ENCODE data around the gene STAG3. TPM values are rescaled to one million over a fixed set of nuclear protein-coding genes. Genes with fewer than 3 reads are reported as not detected.
"Not testable (repeated sequence)": the region's sequence is repeated elsewhere in the genome, so short reads cannot be mapped to it uniquely, and the experiment has no call there.

STAG3 gene
- total RNA-seq, 1 experiment from 2014 or later, result 22.1 TPM

DNA sequence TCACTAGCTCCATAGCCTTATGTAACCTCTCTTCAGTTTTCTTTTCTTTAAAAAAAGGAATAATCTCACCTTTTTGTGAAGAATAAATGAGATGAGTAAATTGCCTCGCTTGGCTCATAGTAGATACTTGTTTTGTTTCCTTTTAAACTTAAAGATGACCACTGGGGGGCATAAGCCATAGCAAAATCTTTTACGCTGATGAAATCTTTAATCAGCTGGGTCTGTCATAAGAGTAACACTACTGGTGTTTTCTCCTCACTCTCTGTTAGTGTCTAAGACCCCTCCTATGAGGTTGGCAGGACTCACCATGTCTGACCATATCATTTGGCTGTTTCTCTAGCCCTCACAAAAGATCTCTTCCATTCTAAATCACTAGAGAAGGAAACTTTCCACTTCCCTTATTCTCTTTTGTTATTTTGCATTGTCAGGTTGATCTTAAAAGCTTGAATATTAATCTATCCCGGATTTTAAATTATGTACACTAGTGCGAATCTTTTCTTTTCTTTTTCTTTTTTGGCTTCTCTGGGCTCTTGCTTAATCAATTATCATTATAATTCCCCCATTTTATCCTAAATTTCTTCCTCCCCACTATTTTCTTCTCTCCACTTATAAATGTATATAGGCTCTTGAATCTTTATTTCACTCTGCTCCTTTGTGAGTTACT, 12.5 kb downstream of the STAG3 start:
- no peaks in the 10 kb centered on the region for H3K79me2 ChIP-seq (ENCODE audit: low read length)
- H3K9me2 ChIP-seq (replicated peaks; ENCODE audit: insufficient read depth, low read length), result no peaks in the 10 kb centered on the region
- no peak overlapping the region for H3K9ac ChIP-seq (ENCODE audit: low read length)
- H2AFZ ChIP-seq (ENCODE audit: low read length), result peak overlapping the region; percentile 7; the same call in 1 of the 2 replicates
- no peaks in the 10 kb centered on the region for H3K36me3 ChIP-seq (ENCODE audit: insufficient read depth, low read length)
- H3K4me3 ChIP-seq (ENCODE audit: low read length), result no peak overlapping the region
- H3K4me2 ChIP-seq (ENCODE audit: low read depth, low read length, poor library complexity, severe bottlenecking), result peak overlapping the region; percentile 10
- no peaks in the 10 kb centered on the region for H3K27me3 ChIP-seq (ENCODE audit: low read length)
- H3K4me1 ChIP-seq (ENCODE audit: low read length), result peaks cover 20% of the 10 kb centered on the region
- no peak overlapping the region for H3K27ac ChIP-seq (ENCODE audit: low read length)
- peak; percentile 76 for DNase-seq
- no peaks in the 10 kb centered on the region for H3K9me3 ChIP-seq (ENCODE audit: low read length)
- H4K20me1 ChIP-seq (ENCODE audit: insufficient read depth, low read depth, low read length), result no peaks in the 10 kb centered on the region

GRCh38 chr7:100191775-100192174, 14.1 kb downstream of the STAG3 start:
- H4K20me1 ChIP-seq (ENCODE audit: insufficient read depth, low read depth, low read length), result no peaks in the 10 kb centered on the region
- H3K9me3 ChIP-seq (ENCODE audit: low read length), result no peaks in the 10 kb centered on the region
- H3K9ac ChIP-seq (ENCODE audit: low read length), result no peak overlapping the region
- H2AFZ ChIP-seq (ENCODE audit: low read length), result 0 out of 2 replicates have a peak overlapping the region, but pooled peaks have one; percentile 28
- H3K9me2 ChIP-seq (replicated peaks; ENCODE audit: insufficient read depth, low read length), result no peaks in the 10 kb centered on the region
- peaks cover 20% of the 10 kb centered on the region for H3K4me1 ChIP-seq (ENCODE audit: low read length)
- no peak overlapping the region for H3K27ac ChIP-seq (ENCODE audit: low read length)
- H3K27me3 ChIP-seq (ENCODE audit: low read length), result no peaks in the 10 kb centered on the region
- no peaks in the 10 kb centered on the region for H3K36me3 ChIP-seq (ENCODE audit: insufficient read depth, low read length)
- no peak overlapping the region for H3K4me3 ChIP-seq (ENCODE audit: low read length)
- no peaks in the 10 kb centered on the region for H3K79me2 ChIP-seq (ENCODE audit: low read length)
- H3K4me2 ChIP-seq (ENCODE audit: low read depth, low read length, poor library complexity, severe bottlenecking), result no peak overlapping the region
- DNase-seq, result no peak

DNA sequence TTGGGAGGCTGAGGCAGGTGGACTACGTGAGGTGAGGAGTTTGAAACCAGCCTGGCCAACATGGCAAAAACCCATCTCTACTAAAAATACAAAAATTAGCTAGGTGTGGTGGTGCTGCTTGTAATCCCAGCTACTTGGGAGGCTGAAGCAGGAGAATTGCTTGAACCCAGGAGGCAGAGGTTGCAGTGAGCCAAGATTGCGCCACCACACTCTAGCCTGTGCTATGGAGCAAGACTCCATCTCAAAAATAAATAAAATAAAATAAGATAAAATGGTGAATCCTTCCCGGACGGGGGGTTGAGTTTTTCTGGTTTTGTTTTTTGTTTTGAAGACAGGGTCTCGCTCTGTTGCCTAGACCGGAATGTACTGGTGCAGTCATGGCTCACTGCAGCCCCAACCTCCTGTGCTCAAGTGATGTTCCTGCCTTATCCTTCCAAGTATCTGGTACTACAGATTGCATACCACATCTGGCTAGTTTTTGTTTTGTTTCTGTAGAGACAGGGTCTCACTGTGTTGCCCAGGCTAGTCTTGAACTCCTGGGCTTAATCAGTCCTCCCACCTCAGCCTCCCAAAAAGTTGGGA, 14.7 kb downstream of the STAG3 start:
- not testable (repeated sequence) for DNase-seq; H4K20me1 ChIP-seq (ENCODE audit: insufficient read depth, low read depth, low read length); H3K36me3 ChIP-seq (ENCODE audit: insufficient read depth, low read length); H3K9me2 ChIP-seq (replicated peaks; ENCODE audit: insufficient read depth, low read length); H3K79me2 ChIP-seq (ENCODE audit: low read length); H3K9me3 ChIP-seq (ENCODE audit: low read length); H3K4me2 ChIP-seq (ENCODE audit: low read depth, low read length, poor library complexity, severe bottlenecking); H3K27ac ChIP-seq (ENCODE audit: low read length); H2AFZ ChIP-seq (ENCODE audit: low read length); H3K4me3 ChIP-seq (ENCODE audit: low read length); H3K27me3 ChIP-seq (ENCODE audit: low read length); H3K9ac ChIP-seq (ENCODE audit: low read length)
- H3K4me1 ChIP-seq (ENCODE audit: low read length), result peaks cover 20% of the 10 kb centered on the region

DNA sequence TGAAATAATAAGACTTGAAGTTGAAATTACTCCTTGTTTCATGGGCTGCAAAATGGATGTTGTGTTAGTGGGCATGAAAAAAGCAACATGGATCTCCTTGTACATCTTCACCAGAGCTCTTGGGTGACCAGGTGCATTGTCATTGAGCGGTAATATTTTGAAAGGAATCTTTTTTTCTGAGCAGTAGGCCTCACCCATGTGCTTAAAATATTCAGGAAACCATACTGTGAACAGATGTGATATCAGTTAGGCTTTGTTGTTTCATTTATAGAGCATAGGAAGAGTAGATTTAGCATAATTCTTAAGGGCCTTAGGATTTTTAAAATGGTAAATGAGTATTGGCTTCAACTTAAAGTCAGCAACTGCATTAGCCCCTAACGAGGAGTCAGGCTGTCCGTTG, 15.3 kb downstream of the STAG3 start:
- H3K27ac ChIP-seq (ENCODE audit: low read length), result no peak overlapping the region
- no peaks in the 10 kb centered on the region for H4K20me1 ChIP-seq (ENCODE audit: insufficient read depth, low read depth, low read length)
- peaks cover 20% of the 10 kb centered on the region for H3K4me1 ChIP-seq (ENCODE audit: low read length)
- no peaks in the 10 kb centered on the region for H3K9me2 ChIP-seq (replicated peaks; ENCODE audit: insufficient read depth, low read length)
- H3K9me3 ChIP-seq (ENCODE audit: low read length), result no peaks in the 10 kb centered on the region
- H3K79me2 ChIP-seq (ENCODE audit: low read length), result no peaks in the 10 kb centered on the region
- H3K4me3 ChIP-seq (ENCODE audit: low read length), result no peak overlapping the region
- no peaks in the 10 kb centered on the region for H3K36me3 ChIP-seq (ENCODE audit: insufficient read depth, low read length)
- no peak overlapping the region for H3K4me2 ChIP-seq (ENCODE audit: low read depth, low read length, poor library complexity, severe bottlenecking)
- no peak for DNase-seq
- no peaks in the 10 kb centered on the region for H3K27me3 ChIP-seq (ENCODE audit: low read length)
- no peak overlapping the region for H2AFZ ChIP-seq (ENCODE audit: low read length)
- no peak overlapping the region for H3K9ac ChIP-seq (ENCODE audit: low read length)

DNA sequence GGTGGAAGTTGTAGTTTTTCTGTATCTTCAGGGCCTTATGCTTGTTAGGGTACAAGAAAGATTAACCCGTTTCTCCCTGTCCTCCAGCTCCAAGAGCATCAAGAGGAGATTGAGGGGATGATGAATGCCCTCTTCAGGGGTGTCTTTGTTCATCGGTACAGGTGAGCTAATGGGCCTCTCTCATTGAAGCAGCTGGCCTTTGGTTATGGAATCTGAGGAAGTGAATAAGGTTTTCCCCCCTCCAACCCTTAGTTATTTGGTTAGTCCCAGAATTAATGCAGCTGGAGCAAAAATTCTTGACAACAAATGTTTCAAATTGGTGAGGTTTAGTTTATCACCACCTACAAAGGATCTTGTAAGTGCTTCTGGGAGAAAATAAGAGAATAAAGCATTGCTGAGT, 17.5 kb downstream of the STAG3 start:
- Histone ChIP-seq H3K9me2 (replicated peaks; ENCODE audit: insufficient read depth, low read length) (no peaks in the 10 kb centered on the region), H3K9me3 (ENCODE audit: low read length) (no peaks in the 10 kb centered on the region), H3K9ac (ENCODE audit: low read length) (no peak overlapping the region), H3K4me2 (ENCODE audit: low read depth, low read length, poor library complexity, severe bottlenecking) (no peak overlapping the region), H3K79me2 (ENCODE audit: low read length) (no peaks in the 10 kb centered on the region), H3K4me3 (ENCODE audit: low read length) (no peak overlapping the region), H3K4me1 (ENCODE audit: low read length) (peaks cover 21% of the 10 kb centered on the region), H3K27me3 (ENCODE audit: low read length) (no peaks in the 10 kb centered on the region), H3K27ac (ENCODE audit: low read length) (no peak overlapping the region), H2AFZ (ENCODE audit: low read length) (no peak overlapping the region), H4K20me1 (ENCODE audit: insufficient read depth, low read depth, low read length) (no peaks in the 10 kb centered on the region), H3K36me3 (ENCODE audit: insufficient read depth, low read length) (no peaks in the 10 kb centered on the region)
- no peak for DNase-seq

GRCh38 chr7:100195901-100196322, 18.2 kb downstream of the STAG3 start:
- not testable (repeated sequence) for H4K20me1 ChIP-seq (ENCODE audit: insufficient read depth, low read depth, low read length); DNase-seq; H3K9me3 ChIP-seq (ENCODE audit: low read length); H3K27me3 ChIP-seq (ENCODE audit: low read length); H3K9ac ChIP-seq (ENCODE audit: low read length); H3K4me2 ChIP-seq (ENCODE audit: low read depth, low read length, poor library complexity, severe bottlenecking); H3K79me2 ChIP-seq (ENCODE audit: low read length); H3K36me3 ChIP-seq (ENCODE audit: insufficient read depth, low read length); H3K27ac ChIP-seq (ENCODE audit: low read length); H2AFZ ChIP-seq (ENCODE audit: low read length); H3K4me3 ChIP-seq (ENCODE audit: low read length); H3K9me2 ChIP-seq (replicated peaks; ENCODE audit: insufficient read depth, low read length)
- peaks cover 17% of the 10 kb centered on the region for H3K4me1 ChIP-seq (ENCODE audit: low read length)

GRCh38 chr7:100198266-100198665, 20.5 kb downstream of the STAG3 start:
- Histone ChIP-seq H3K9ac (ENCODE audit: low read length) (no peak overlapping the region), H2AFZ (ENCODE audit: low read length) (no peak overlapping the region), H3K27me3 (ENCODE audit: low read length) (no peaks in the 10 kb centered on the region), H3K4me1 (ENCODE audit: low read length) (peaks cover 6% of the 10 kb centered on the region), H3K36me3 (ENCODE audit: insufficient read depth, low read length) (no peaks in the 10 kb centered on the region), H3K4me2 (ENCODE audit: low read depth, low read length, poor library complexity, severe bottlenecking) (no peak overlapping the region), H3K9me2 (replicated peaks; ENCODE audit: insufficient read depth, low read length) (no peaks in the 10 kb centered on the region), H4K20me1 (ENCODE audit: insufficient read depth, low read depth, low read length) (no peaks in the 10 kb centered on the region), H3K27ac (ENCODE audit: low read length) (no peak overlapping the region), H3K4me3 (ENCODE audit: low read length) (no peak overlapping the region), H3K9me3 (ENCODE audit: low read length) (no peaks in the 10 kb centered on the region), H3K79me2 (ENCODE audit: low read length) (no peaks in the 10 kb centered on the region)
- no peak for DNase-seq

- no peak overlapping the region for H3K4me3 ChIP-seq (ENCODE audit: low read length)
- H3K27me3 ChIP-seq (ENCODE audit: low read length), result no peaks in the 10 kb centered on the region
- H3K9ac ChIP-seq (ENCODE audit: low read length), result no peak overlapping the region
- H3K36me3 ChIP-seq (ENCODE audit: insufficient read depth, low read length), result no peaks in the 10 kb centered on the region
- no peaks in the 10 kb centered on the region for H3K79me2 ChIP-seq (ENCODE audit: low read length)
- no peak overlapping the region for H2AFZ ChIP-seq (ENCODE audit: low read length)
- H3K4me2 ChIP-seq (ENCODE audit: low read depth, low read length, poor library complexity, severe bottlenecking), result no peak overlapping the region
- DNase-seq, result no peak
- H3K9me2 ChIP-seq (replicated peaks; ENCODE audit: insufficient read depth, low read length), result no peaks in the 10 kb centered on the region
- no peak overlapping the region for H3K27ac ChIP-seq (ENCODE audit: low read length)
- no peaks in the 10 kb centered on the region for H3K9me3 ChIP-seq (ENCODE audit: low read length)
- no peaks in the 10 kb centered on the region for H4K20me1 ChIP-seq (ENCODE audit: insufficient read depth, low read depth, low read length)
- H3K4me1 ChIP-seq (ENCODE audit: low read length), result peaks cover 6% of the 10 kb centered on the region
Observed at GRCh38 chr7:100200693-100201092, 23.0 kb downstream of the STAG3 start.

Measured in Karpas-422 (cell line).